Measurements from ENCODE around the gene PDIK1L. TPM values are rescaled to one million over a fixed set of nuclear protein-coding genes. Genes with fewer than 3 reads are reported as not detected.

PDIK1L gene
- total RNA-seq, 1 donor from 2014 or later, result 11.8 TPM

DNA sequence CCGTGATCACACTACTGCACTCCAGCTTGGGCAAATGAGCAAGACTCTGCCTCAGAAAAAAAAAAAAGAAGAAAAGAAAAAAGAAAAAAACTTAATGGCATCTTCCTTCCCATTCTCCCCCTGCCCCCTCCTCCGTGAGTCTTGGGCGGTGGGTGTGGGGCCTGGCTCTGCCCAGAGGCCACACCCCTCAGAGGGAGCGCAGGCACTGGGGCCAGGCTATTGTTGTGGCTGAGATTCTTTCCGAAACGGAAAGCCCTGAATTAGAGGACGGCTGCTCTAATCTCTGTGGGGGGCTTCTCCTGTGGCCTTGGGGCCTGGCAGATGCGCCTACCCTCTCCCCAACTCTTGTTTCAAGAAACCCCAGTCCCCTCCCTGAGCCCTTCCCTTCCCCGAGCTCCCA, 43.1 kb downstream of the PDIK1L start:
- no peak for DNase-seq
- Histone ChIP-seq H3K9me3 (no peaks in the 10 kb centered on the region), H3K27me3 (ENCODE audit: low read depth) (peaks cover 32% of the 10 kb centered on the region), H3K4me3 (peak overlapping the region; percentile 3), H3K27ac (no peak overlapping the region), H3K4me1 (peaks cover 22% of the 10 kb centered on the region), H3K36me3 (no peaks in the 10 kb centered on the region)
- intact Hi-C loops (cut with DNase I), result no loop called here
- TF ChIP-seq, protein P1, sequence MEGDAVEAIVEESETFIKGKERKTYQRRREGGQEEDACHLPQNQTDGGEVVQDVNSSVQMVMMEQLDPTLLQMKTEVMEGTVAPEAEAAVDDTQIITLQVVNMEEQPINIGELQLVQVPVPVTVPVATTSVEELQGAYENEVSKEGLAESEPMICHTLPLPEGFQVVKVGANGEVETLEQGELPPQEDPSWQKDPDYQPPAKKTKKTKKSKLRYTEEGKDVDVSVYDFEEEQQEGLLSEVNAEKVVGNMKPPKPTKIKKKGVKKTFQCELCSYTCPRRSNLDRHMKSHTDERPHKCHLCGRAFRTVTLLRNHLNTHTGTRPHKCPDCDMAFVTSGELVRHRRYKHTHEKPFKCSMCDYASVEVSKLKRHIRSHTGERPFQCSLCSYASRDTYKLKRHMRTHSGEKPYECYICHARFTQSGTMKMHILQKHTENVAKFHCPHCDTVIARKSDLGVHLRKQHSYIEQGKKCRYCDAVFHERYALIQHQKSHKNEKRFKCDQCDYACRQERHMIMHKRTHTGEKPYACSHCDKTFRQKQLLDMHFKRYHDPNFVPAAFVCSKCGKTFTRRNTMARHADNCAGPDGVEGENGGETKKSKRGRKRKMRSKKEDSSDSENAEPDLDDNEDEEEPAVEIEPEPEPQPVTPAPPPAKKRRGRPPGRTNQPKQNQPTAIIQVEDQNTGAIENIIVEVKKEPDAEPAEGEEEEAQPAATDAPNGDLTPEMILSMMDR (IDR thresholded peaks at IDR 0.05), result no peak
- ATAC-seq, result peak in 1 of 2 donors; percentile 20

DNA sequence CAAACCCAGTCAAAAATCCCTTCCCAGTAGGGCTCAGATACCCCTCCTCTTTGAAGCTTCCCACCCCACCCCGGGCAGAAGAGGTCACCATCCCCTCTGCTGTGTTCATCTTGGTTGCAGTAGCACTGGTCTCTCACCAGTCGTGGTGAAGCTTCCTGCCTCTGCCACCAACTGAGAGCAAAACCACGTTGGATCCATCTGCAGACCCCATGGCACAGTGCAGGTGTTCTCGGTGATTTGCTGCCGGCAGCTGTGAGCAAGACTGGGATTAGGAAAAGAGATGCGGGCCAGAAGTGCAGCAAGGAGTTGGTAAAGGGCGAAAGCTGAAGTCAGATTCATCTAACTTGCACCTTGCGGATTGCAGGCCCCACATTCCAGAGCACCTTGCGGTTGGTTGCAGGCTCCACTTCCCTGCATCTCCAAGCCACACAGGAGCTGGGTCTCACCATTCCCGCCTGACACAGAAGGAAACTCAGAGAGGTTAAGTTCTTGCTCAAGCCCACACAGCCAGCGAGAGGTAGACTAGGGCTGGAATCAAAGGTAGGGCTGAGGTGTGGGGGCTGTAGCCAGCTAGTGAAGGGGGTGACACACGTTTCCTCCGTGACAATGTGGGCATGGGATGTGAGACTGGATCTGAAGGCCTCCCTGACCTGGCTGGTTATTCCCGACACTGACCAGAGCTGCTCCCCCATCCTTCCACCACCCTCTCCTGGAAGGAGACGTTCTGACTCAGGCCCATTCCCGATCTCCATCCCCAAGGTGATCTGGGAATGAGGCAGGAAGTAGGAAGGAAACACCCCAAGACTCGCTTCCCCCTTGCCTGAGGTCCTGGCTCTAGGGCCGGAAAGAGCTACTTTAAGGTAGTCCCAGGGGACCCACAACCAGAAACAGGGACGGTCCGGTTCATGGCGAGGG, 44.0 kb downstream of the PDIK1L start:
- peak; percentile 21 to 34 for ATAC-seq
- intact Hi-C loops (cut with DNase I), result no loop called here
- TF ChIP-seq, protein P1 (IDR thresholded peaks at IDR 0.05), result no peak
- Histone ChIP-seq H3K9me3 (no peaks in the 10 kb centered on the region), H3K4me3 (peak overlapping the region; percentile 32), H3K27me3 (ENCODE audit: low read depth) (peaks cover 34% of the 10 kb centered on the region), H3K36me3 (no peaks in the 10 kb centered on the region), H3K4me1 (peaks cover 22% of the 10 kb centered on the region), H3K27ac (peak overlapping the region; percentile 27)
- no peak for DNase-seq

DNA sequence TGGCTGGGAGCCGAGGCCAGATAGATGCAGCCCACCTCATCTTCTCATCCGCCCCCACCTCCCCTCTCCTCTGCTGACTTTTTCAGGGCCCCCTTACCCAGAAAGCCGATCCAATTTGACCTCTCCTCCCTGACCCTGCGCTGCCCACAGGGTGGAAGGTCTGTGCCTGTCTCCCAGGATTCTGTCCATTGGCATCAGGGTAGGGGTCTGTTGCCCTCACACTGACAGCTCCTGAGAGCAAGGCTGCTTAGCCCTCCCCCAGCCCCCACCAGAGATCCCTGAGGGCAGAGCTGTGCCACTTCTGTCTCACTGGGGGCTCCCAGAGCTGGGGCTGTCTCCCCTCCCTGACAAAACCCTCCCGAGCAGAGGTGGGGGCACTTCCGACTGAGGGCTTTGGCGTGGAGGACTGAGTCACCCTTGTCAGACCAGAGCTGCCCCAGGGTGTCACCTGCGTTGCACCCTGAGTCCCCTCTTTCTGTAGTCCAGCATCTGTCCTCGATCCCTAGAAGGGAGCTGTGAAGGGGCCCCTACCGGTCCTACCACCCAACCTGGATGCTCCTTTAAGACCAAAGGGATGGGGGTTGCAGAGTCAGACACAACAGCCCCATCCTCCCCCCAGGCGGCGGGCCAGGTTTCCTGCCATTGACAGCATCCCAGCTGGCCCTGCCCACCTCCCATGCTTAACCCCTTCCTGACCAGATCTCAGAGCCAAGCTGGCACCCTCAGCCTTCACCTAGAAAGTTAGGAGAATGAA, 44.8 kb downstream of the PDIK1L start:
- Histone ChIP-seq H3K36me3 (no peaks in the 10 kb centered on the region), H3K4me3 (peak overlapping the region; percentile 32), H3K27ac (peak overlapping the region; percentile 27), H3K4me1 (peaks cover 28% of the 10 kb centered on the region), H3K9me3 (no peaks in the 10 kb centered on the region), H3K27me3 (ENCODE audit: low read depth) (peaks cover 42% of the 10 kb centered on the region)
- TF ChIP-seq, protein P1 (IDR thresholded peaks at IDR 0.05), result no peak
- no peak for ATAC-seq
- DNase-seq, result no peak
- intact Hi-C loops (cut with DNase I), result no loop called here

DNA sequence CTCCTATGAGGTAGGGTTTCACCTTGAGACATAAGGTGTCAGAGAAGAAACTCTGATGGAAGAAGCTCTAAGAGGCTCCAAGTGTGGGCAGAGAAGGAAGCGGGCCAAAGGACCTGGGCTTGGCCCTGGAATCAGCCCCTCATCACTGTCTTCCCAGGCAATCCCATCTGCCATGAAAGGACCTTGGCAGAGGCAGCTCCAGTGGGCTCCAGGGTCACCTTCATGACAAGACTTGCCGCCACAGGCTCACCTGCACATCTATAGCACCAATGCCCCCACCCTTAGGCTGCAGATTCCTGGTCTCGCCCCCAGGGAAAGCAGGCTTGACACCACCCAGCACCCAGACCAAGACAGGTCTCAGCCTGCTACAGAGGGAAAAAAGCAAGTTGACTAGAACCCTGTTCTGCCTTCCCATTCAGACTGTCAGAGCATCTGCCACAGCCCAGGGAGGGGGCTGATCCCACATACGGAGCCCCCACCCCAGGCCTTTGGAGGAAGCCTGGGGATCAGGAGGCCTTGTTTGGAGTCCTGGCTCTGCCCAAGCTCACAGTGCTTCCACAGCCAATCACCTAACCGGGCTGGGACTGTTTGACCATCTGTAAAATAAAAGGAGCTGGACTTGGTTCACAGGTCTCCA, 46.8 kb downstream of the PDIK1L start:
- Histone ChIP-seq H3K27me3 (ENCODE audit: low read depth) (peaks cover 43% of the 10 kb centered on the region), H3K36me3 (no peaks in the 10 kb centered on the region), H3K4me3 (peak overlapping the region; percentile 62), H3K4me1 (peaks cover 37% of the 10 kb centered on the region), H3K27ac (no peak overlapping the region), H3K9me3 (no peaks in the 10 kb centered on the region)
- DNase-seq, result no peak
- TF ChIP-seq, protein P1 (IDR thresholded peaks at IDR 0.05), result no peak
- no peak for ATAC-seq
- intact Hi-C loops (cut with DNase I), result no loop called here
